Upper lobe of left lung (tissue), 4 donors: ENCODE results near the gene TULP3.

Source experiments
- EP300 ChIP-seq, 4 donors: sonication (generic); formaldehyde crosslinking; IDR thresholded peaks; one replicate each; pipeline ENCODE4 v1.5.1; 2017; ENCODE audit warnings: antibody characterized with exemption in 4 of 4, control low read depth in 2 of 4
- TF ChIP-seq, protein P1 (sequence below), 6 experiments: fragments of 450-650 bp in 4 of 6; fragments of 200-600 bp in 2 of 6; sonication (generic) in 2 of 6; IDR thresholded peaks; one replicate each; pipeline ENCODE4 v1.5.1; 2016 to 2019; ENCODE audit warnings: antibody characterized with exemption in 6 of 6

DNA sequence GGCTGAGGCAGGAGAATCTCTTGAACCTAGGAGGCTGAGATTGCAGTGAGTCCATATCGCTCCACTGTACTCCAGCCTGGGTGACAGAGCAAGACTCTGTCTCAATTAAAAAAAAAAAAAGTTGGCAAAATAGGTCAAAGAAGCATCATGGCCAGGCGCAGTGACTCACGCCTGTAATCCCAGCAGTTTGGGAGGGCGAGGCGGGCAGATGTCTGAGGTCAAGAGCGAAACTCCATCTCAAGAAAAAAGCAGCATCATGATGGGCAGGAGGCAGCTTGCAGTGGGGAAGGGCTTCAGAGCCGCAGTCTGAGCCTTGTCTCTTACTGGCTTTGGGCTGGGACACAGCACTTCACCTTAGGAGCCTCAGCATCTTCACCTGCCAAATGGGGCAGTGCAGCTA, 89.9 kb downstream of the TULP3 start:
- TF ChIP-seq, protein P1, sequence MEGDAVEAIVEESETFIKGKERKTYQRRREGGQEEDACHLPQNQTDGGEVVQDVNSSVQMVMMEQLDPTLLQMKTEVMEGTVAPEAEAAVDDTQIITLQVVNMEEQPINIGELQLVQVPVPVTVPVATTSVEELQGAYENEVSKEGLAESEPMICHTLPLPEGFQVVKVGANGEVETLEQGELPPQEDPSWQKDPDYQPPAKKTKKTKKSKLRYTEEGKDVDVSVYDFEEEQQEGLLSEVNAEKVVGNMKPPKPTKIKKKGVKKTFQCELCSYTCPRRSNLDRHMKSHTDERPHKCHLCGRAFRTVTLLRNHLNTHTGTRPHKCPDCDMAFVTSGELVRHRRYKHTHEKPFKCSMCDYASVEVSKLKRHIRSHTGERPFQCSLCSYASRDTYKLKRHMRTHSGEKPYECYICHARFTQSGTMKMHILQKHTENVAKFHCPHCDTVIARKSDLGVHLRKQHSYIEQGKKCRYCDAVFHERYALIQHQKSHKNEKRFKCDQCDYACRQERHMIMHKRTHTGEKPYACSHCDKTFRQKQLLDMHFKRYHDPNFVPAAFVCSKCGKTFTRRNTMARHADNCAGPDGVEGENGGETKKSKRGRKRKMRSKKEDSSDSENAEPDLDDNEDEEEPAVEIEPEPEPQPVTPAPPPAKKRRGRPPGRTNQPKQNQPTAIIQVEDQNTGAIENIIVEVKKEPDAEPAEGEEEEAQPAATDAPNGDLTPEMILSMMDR (IDR thresholded peaks at IDR 0.05): no peak
- no peak for TF ChIP-seq EP300 (IDR thresholded peaks at IDR 0.05)
